ENCODE data around the gene CA4.
"Not testable (repeated sequence)": the region's sequence is repeated elsewhere in the genome, so short reads cannot be mapped to it uniquely, and the experiment has no call there.

The CA4 gene

GRCh38 chr17:60149691-60150582 is at the start of gene CA4:
Gene CA4, plus strand, starts transcription at chr17:60149973. Its CDS starts 62 bp downstream, at chr17:60150035.
- no peak for DNase-seq

- not testable (repeated sequence) for DNase-seq
These were observed 49.2 kb upstream of the CA4 start for GRCh38 chr17:60100577-60100976.

GRCh38 chr17:60102015-60102631 is 47.6 kb upstream of the CA4 start:
- not testable (repeated sequence) for DNase-seq

GRCh38 chr17:60102632-60103096 is 47.1 kb upstream of the CA4 start:
- DNase-seq, result peak; percentile 18

GRCh38 chr17:60103957-60104356 is 45.8 kb upstream of the CA4 start:
- no peak for DNase-seq

- no peak for DNase-seq
These were observed 43.3 kb upstream of the CA4 start for GRCh38 chr17:60106340-60107059.

- no peak for DNase-seq
These were observed 42.1 kb upstream of the CA4 start for GRCh38 chr17:60107526-60108257.

GRCh38 chr17:60108309-60108708 is 41.5 kb upstream of the CA4 start:
- not testable (repeated sequence) for DNase-seq

- no peak for DNase-seq
These were observed 41.1 kb upstream of the CA4 start for GRCh38 chr17:60108712-60109111.

- DNase-seq, result no peak
These were observed 40.6 kb upstream of the CA4 start for GRCh38 chr17:60109161-60109560.

GRCh38 chr17:60110586-60110985 is 39.2 kb upstream of the CA4 start:
- no peak for DNase-seq

GRCh38 chr17:60111661-60112060 is 38.1 kb upstream of the CA4 start:
- DNase-seq, result not testable (repeated sequence)

- not testable (repeated sequence) for DNase-seq
These were observed 34.4 kb upstream of the CA4 start for GRCh38 chr17:60115364-60115763.

GRCh38 chr17:60116196-60116595 is 33.6 kb upstream of the CA4 start:
- not testable (repeated sequence) for DNase-seq

GRCh38 chr17:60119162-60119561 is 30.6 kb upstream of the CA4 start:
- DNase-seq, result not testable (repeated sequence)

GRCh38 chr17:60119807-60120748 is 29.7 kb upstream of the CA4 start:
- not testable (repeated sequence) for DNase-seq

GRCh38 chr17:60127068-60128064 is 22.4 kb upstream of the CA4 start:
- DNase-seq, result no peak

GRCh38 chr17:60128171-60128859 is 21.5 kb upstream of the CA4 start:
- DNase-seq, result no peak

- no peak for DNase-seq
These were observed 20.6 kb upstream of the CA4 start for GRCh38 chr17:60129164-60129563.

- no peak for DNase-seq
These were observed 19.3 kb upstream of the CA4 start for GRCh38 chr17:60130466-60130865.

Measured in stimulated activated CD4-positive, alpha-beta T cell treated with anti-CD3 and anti-CD28 coated beads, Interleukin-1b, Interleukin-23, amount 100 ng/mL, for 48 hours (primary cell).